K562 (cell line): Measurements from ENCODE around the gene GLUL. TPM values are rescaled to one million over a fixed set of nuclear protein-coding genes. Genes with fewer than 3 reads are reported as not detected.
A peak's percentile ranks its signal among the peaks of the same experiment; 100 is the strongest.

Experiments
- ASH1L ChIP-seq: fragments of 450-650 bp; IDR thresholded peaks from 2 replicates; pipeline ENCODE4 v1.6.1; 2018; ENCODE audit warnings: borderline replicate concordance, mild to moderate bottlenecking, low read depth; ENCODE audit not compliant: partially characterized antibody
- ATF4 ChIP-seq: fragments of 450-650 bp; formaldehyde crosslinking; IDR thresholded peaks from 2 replicates; pipeline ENCODE4 v1.4.0; 2022; ENCODE audit warnings: mild to moderate bottlenecking, moderate library complexity
- BRF1 ChIP-seq: IDR thresholded peaks from 3 replicates; pipeline ENCODE4 v1.6.1; 2011; ENCODE audit warnings: borderline replicate concordance, mild to moderate bottlenecking; ENCODE audit not compliant: insufficient read length; ENCODE audit errors: extremely low read depth
- CBFB ChIP-seq: sonication (generic); formaldehyde crosslinking; IDR thresholded peaks from 2 replicates; pipeline ENCODE4 v1.4.0; 2020; ENCODE audit warnings: mild to moderate bottlenecking, missing genetic modification reagents
- CBX8 ChIP-seq: fragments of 200-600 bp; sonication (generic); IDR thresholded peaks from 2 replicates; pipeline ENCODE4 v1.6.1; 2012; ENCODE audit warnings: borderline replicate concordance, mixed run types, low read depth, mild to moderate bottlenecking, moderate library complexity, mixed read lengths, low read length, control low read depth, inconsistent platforms; ENCODE audit not compliant: poor library complexity, severe bottlenecking; ENCODE audit errors: extremely low read depth
- E4F1 ChIP-seq: fragments of 250-450 bp; sonication (Bioruptor Pico); IDR thresholded peaks from 2 replicates; pipeline ENCODE4 v1.5.0; 2021; ENCODE audit warnings: mild to moderate bottlenecking, borderline replicate concordance
- MLX ChIP-seq, 2 experiments: fragments of 450-650 bp in 1 of 2; sonication (generic) in 1 of 2; formaldehyde crosslinking; conservative IDR thresholded peaks; 2 replicates each; pipeline versions ENCODE4 v1.4.0 to v1.8.1; 2020 to 2022; ENCODE audit warnings: mild to moderate bottlenecking in 1 of 2, missing genetic modification reagents in 1 of 2
- NCOA4 ChIP-seq: fragments of 450-650 bp; IDR thresholded peaks from 2 replicates; pipeline ENCODE4 v1.6.1; 2018; ENCODE audit warnings: mild to moderate bottlenecking; ENCODE audit not compliant: partially characterized antibody
- NFRKB ChIP-seq: fragments of 450-650 bp; IDR thresholded peaks from 2 replicates; pipeline ENCODE4 v1.6.1; 2016; ENCODE audit warnings: low read depth
- NR1H2 ChIP-seq: sonication (generic); formaldehyde crosslinking; IDR thresholded peaks from 2 replicates; pipeline ENCODE4 v1.4.0; 2020; ENCODE audit warnings: mild to moderate bottlenecking, missing genetic modification reagents
- PHB2 ChIP-seq: fragments of 450-650 bp; IDR thresholded peaks from 2 replicates; pipeline ENCODE4 v1.6.1; 2017; ENCODE audit warnings: low read depth
- POLR2AphosphoS2 ChIP-seq: IDR thresholded peaks from 2 replicates; pipeline ENCODE4 v1.6.1; 2012; ENCODE audit warnings: low read length, improper control_type of control experiment
- PTRF ChIP-seq: fragments of 450-650 bp; IDR thresholded peaks from 2 replicates; pipeline ENCODE4 v1.6.1; 2016; ENCODE audit warnings: mild to moderate bottlenecking, missing genetic modification characterization, missing compliant biosample characterization
- SAFB2 ChIP-seq: fragments of 200-400 bp; formaldehyde crosslinking; IDR thresholded peaks from 2 replicates; pipeline ENCODE4 v1.6.1; 2018; ENCODE audit warnings: borderline replicate concordance, low read length, low read depth, moderate library complexity; ENCODE audit not compliant: severe bottlenecking
- SMARCE1 ChIP-seq: fragments of 450-650 bp; IDR thresholded peaks from 2 replicates; pipeline ENCODE4 v1.7.1; 2016; ENCODE audit warnings: mild to moderate bottlenecking
- SMC3 ChIP-seq: conservative IDR thresholded peaks from 2 replicates; pipeline ENCODE4 v1.6.1; 2011; ENCODE audit warnings: low read depth, low read length, improper control_type of control experiment; ENCODE audit not compliant: insufficient read depth
- TEAD4 ChIP-seq, 2 experiments: sonication (generic) in 1 of 2; formaldehyde crosslinking in 1 of 2; IDR thresholded peaks; 2 replicates each; pipeline versions ENCODE4 v1.6.1 to v1.8.0; 2012 to 2022; ENCODE audit warnings: borderline replicate concordance in 1 of 2, inconsistent platforms in 1 of 2, low read length in 1 of 2, mild to moderate bottlenecking in 1 of 2, missing genetic modification reagents in 1 of 2
- TGIF2 ChIP-seq: sonication (generic); formaldehyde crosslinking; IDR thresholded peaks from 2 replicates; pipeline ENCODE4 v1.8.1; 2022; ENCODE audit warnings: mild to moderate bottlenecking, missing genetic modification reagents, moderate library complexity
- XRCC5 ChIP-seq: fragments of 200-400 bp; formaldehyde crosslinking; IDR thresholded peaks from 2 replicates; pipeline ENCODE4 v1.6.1; 2017; ENCODE audit warnings: low read depth, mild to moderate bottlenecking, low read length
- ZNF134 ChIP-seq: fragments of 250-450 bp; sonication (Bioruptor Pico); conservative IDR thresholded peaks from 2 replicates; pipeline ENCODE4 v1.4.0; 2020
- ZNF347 ChIP-seq: fragments of 450-650 bp; formaldehyde crosslinking; IDR thresholded peaks from 2 replicates; pipeline ENCODE4 v1.4.0; 2020; ENCODE audit warnings: low read depth, mild to moderate bottlenecking, moderate library complexity
- ZNF511 ChIP-seq: sonication (generic); formaldehyde crosslinking; IDR thresholded peaks from 2 replicates; pipeline ENCODE4 v1.8.0; 2022; ENCODE audit warnings: mild to moderate bottlenecking, missing genetic modification reagents
- ZNF766 ChIP-seq: fragments of 200-800 bp; sonication (Bioruptor generic); conservative IDR thresholded peaks from 2 replicates; pipeline ENCODE4 v1.6.1; 2016; ENCODE audit warnings: missing genetic modification characterization, missing compliant biosample characterization
- polyA plus RNA-seq, 8 experiments: library from polyadenylated mRNA; depleted of rRNA in 4 of 8; stranded (reverse) in 5 of 8; unstranded in 3 of 8; fragments of >200 nt; fragmentation: Nextera tagmentation in 2 of 8; fragmentation: Illumina TruSeq in 1 of 8; extraction: Ambion mirVana in 2 of 8; extraction: Trizol in 1 of 8; gene quantifications; 2 replicates each; pipeline versions ENCODE4 v1.2.1 to v1.2.3, GENCODE V29; 2011 to 2014; ENCODE audit warnings: inconsistent platforms in 1 of 8, missing spikeins in 1 of 8
- total RNA-seq, 7 experiments: library from RNA; depleted of rRNA in 6 of 7; stranded (reverse); fragments of >200 nt in 6 of 7; fragmentation: Illumina TruSeq in 2 of 7; extraction: Trizol in 2 of 7; gene quantifications; 2 replicates each; pipeline versions ENCODE4 v1.2.1 to v1.2.3, GENCODE V29; 2011 to 2021; ENCODE audit warnings: low replicate concordance in 1 of 7

GLUL gene
- total and polyA plus RNA-seq, 9 of the 15 experiments (the other 6 are each of a cell fraction or from before 2014, with no cell fraction given), result 1,088 to 4,222 (median 1,338) TPM

GRCh38 chr1:182337736-182338571 lies 53.6 kb downstream of the GLUL start (continued):
- TF ChIP-seq E4F1 (CRISPR knock-in tag) (0 out of 2 replicates have a peak, but pooled peaks have one; percentile 0), ZNF766 (peak; percentile 96), SAFB2 (no peak), XRCC5 (0 out of 2 replicates have a peak, but pooled peaks have one; percentile 72), SMC3 (no peak), TGIF2 (CRISPR knock-in tag) (no peak), ZNF347 (CRISPR knock-in tag) (no peak), TEAD4 (IDR thresholded peaks at IDR 0.05; ENCODE audit: low read length) (peak; percentile 91), TEAD4 (CRISPR knock-in tag; IDR thresholded peaks at IDR 0.05; ENCODE audit: borderline replicate concordance) (no peak), ZNF511 (CRISPR knock-in tag) (no peak), BRF1 (no peak), POLR2AphosphoS2 (no peak), SMARCE1 (peak; percentile 90), NFRKB (peak; percentile 85), ASH1L (peak; percentile 59), CBFB (CRISPR knock-in tag) (no peak), NR1H2 (CRISPR knock-in tag) (no peak), NCOA4 (no peak), PTRF (tag) (no peak; the same call in 1 of the 2 replicates), CBX8 (no peak), PHB2 (no peak), ATF4 (CRISPR knock-in tag) (peak; percentile 75), MLX (CRISPR knock-in tag; conservative IDR thresholded peaks at IDR 0.05) (0 out of 4 replicates have a peak, but pooled peaks of 1 of the 2 experiments have one; percentile 85), ZNF134 (CRISPR knock-in tag) (0 out of 2 replicates have a peak, but pooled peaks have one; percentile 35)
